Measurements from ENCODE around the gene MEGF11. TPM values are rescaled to one million over a fixed set of nuclear protein-coding genes. Genes with fewer than 3 reads are reported as not detected.
A peak's percentile ranks its signal among the peaks of the same experiment; 100 is the strongest.

MEGF11 gene
- total RNA-seq, 1 donor from 2014 or later, result not detected

DNA sequence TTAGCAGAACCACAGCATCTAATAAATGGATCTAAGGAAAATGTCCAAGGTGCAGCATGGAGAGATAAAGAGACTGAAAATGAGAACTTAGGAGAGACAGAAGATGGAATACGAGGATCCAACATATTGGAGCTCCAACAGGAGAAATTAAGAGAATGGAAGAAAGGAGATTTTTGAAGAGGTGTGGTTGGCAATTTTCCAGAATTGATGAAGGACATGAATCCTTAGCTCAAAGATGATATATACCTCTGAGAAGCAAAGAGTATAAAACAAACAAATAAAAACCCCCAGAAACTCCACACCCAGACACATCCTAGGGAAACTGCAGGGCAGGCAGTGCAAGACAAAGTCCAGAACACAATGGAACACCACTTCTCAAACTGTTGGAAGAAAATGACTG is 141.2 kb downstream of the MEGF11 start:
- ATAC-seq, result no peak

DNA sequence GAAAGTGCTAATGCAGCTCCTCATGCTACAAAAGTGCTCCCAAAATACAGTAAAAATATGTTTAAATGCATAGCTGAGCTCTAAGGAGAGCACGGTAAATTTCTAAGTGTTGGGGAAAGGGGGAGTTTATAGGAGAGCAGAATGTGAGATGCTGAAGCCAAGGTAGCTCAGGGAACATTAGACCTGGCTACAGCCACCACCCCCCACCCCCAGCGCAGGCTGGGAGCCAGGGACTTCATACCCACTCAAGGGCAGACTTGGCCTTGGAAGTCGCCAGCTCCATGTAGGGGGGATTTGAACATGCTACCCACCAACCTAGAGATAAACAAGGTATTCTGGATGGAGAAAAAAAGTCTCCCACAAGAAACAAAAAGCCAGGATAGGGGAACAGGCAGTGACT is 142.2 kb downstream of the MEGF11 start:
- DNase-seq (ENCODE audit: missing footprints) (no peak), ATAC-seq (no peak)
- intact Hi-C loops (cut with DNase I), result no loop called here

More for the DNA sequence above, 141.2 kb downstream of the MEGF11 start:
- intact Hi-C loops (cut with DNase I), result no loop called here
- no peak for DNase-seq (ENCODE audit: missing footprints)

DNA sequence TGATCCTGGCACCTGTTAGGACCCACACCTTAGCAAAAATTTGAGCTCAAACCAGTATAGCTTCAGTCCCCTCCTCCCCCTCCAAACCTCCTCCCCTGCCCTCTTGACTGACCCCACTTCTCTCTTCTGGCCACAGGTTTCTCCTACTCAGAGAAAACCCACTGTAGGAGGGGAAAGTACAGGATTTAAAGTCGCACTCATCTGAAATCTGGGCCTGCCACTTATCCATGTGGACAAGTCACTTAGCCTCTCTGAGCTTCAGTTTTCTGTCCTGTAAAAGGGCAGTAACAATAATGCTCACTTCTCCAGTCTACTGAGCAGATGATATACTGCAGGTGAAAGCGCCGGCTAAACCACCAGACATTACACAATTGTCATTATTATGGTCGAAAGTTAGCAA is 142.7 kb downstream of the MEGF11 start:
- intact Hi-C loops (cut with DNase I), result no loop called here
- DNase-seq (ENCODE audit: missing footprints), result no peak
- ATAC-seq, result no peak

DNA sequence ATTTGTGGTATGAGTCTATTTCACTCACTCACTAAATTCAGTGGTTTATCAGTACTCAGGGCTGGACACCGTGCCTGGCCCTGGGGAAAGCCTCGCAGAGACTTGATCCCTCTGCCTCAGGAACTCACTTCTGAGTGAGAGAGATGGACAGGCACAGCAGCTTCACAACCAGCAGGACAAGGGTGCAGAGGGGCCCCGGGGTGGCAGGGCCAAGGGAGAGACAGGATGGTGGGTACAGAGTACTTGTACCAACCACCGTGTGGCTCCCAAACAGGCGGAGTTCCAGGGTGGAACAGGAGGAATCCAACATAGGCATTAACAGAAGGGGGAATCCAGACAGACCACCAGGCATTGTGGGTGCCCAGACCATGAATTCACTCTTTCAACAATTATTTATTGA is 143.7 kb downstream of the MEGF11 start:
- DNase-seq (ENCODE audit: missing footprints) (peak; percentile 6), ATAC-seq (no peak)
- intact Hi-C loops (cut with DNase I), result no loop called here

DNA sequence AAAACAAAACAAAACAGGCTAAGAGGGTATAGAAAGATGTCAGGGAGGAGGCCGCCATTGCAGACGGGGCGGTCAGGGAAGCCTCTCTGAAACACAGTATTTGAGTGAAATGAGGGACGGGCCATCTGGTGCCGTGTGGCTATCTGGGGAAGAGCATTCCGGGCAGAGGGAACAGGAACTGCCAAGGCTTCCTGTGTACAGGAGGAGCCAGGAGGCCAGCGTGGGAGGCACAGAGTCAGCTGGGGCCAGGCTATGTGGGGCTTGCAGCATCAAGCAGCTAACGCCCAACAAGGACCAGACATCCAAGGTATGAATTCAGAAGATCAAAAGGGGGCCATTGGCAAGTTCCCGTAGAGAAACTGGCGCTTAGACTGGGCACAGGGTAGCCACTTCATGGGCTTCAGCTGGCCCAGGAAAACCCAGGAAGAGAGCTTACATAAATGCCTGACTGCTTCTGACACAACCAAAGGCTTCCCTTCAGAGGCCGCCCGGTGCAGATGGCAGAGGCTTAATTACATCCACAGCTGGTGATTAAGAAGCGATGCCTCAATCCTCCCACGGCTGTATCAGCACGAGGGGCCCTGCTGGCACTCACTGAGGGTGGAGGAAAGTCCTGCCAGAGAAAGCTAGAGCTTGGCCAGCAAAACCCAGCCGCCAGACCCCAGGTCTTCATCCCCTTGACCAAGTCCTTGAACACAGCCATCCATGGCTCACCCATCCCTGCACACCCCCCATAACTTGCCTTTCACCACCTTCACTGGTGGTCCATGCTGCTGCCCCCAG is 144.9 kb downstream of the MEGF11 start:
- intact Hi-C loops (cut with DNase I), result no loop called here
- DNase-seq (ENCODE audit: missing footprints), result peak; percentile 30
- ATAC-seq, result no peak

DNA sequence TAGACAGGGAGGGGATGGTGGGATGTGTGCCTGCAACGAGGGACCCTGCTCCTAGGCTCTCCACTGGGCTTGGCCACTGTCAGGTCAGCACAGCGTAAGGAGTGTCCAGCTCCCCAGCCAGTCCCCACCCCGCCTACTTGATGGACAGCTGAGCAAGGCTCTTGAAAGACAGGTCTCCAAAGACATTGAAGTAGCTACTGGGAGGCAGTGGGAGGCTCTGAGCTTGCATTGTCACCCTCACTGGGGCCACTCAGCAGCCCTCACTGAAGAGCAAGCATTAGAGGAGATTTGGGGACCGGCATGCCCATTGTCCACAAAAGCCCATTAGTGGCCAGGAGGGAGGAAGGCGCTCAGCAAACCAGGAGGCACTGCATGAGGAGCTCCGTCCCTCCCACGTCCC is 146.5 kb downstream of the MEGF11 start:
- intact Hi-C loops (cut with DNase I), result no loop called here
- DNase-seq (ENCODE audit: missing footprints), result peak; percentile 5
- no peak for ATAC-seq

DNA sequence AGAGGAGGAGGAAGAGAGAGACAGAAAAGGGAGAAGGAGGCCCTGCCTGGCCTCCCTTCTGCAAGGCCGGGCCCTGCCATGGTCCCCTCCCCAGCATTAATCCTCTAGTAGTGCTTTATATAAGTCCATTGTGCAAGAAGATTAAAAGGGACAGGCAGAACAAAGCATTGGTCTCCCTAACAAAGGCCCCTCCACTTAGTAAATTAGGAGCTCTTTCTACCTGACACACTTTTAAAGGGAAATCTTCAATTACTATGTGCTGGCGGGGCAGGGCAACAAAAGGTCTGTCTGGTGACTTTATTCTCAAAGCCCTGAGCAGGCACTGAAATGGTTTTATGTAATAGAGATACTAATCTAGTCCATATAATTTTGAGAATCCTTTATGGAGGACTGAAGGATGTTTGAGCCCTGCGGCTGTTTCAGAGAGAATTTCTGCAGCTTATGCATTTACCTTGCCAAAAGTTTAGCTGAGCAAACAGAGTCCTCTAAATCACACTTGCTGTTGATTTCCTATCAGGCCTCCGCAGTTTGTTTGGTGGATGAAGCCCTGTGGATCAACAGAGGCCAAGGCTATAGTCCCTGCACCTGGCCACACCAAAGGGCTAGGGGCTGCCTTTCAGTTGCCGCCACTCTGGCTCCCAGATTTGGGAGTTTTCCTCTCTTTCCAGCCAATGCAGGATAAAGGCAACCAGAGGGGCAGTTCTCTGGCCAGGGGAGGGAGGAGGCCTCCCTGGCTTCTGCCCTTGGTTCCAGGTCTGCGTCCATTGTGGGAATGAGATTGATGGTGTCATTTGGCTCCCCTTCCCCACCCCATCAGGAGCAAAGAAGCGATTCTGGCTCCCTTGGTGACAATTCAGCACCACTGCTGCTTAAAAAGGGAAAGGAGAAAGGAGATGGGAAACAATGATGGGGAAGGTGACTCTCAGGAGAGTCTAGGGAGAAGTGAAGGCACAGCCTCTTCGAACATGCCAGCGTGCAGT is 148.0 kb downstream of the MEGF11 start:
- no peak for ATAC-seq
- DNase-seq (ENCODE audit: missing footprints), result peak; percentile 17
- intact Hi-C loops (cut with DNase I), result no loop called here

DNA sequence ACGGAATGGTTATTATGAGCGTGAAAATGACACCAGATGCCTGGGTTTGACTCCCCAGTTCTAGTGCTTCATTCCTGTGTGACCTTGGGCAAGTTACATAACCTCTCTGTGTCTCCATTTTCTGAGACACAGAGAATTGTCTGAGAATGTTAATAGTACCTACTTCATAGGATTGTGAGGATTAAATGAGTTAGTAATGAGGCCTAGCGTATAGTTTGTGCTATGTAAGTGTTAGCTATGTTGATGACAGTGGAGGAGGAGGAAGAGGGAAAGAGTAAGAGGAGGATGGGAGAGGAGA is 150.3 kb downstream of the MEGF11 start:
- ATAC-seq, result no peak
- no peak for DNase-seq (ENCODE audit: missing footprints)
- intact Hi-C loops (cut with DNase I), result no loop called here

DNA sequence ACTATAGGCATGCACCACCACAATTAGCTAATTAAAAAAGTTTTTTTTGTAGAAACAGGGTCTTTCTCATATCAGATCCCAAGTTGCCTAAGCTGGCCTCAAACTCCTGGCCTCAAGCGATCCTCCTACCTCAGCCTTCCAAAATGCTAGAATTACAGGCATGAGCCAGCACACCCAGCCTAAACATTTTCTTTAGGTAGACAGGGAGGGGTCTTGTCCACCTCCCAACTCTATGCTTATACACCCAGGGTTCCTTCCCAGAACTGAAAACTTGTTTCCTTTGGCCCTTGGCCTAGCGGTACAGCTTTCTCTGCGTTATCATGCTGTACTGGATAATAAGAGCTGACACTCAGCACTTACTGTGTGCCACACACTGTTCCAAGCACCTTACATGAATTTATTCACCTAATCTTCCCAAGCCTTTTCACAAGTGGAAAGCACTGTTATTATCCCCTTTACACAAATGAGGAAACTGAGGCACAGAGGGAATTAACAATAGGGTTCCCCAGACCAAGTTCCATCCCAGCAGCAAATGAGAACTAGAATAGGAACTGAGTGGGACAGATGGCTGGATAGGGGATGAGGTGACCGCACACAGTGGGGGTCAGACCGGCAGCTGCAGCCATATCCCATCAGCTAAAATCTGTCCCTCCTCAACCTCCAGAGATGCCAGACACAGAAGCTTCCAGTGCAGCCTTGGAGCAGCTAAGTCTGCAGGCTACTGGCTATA is 150.8 kb downstream of the MEGF11 start:
- intact Hi-C loops (cut with DNase I), result no loop called here
- ATAC-seq, result peak; percentile 77

DNA sequence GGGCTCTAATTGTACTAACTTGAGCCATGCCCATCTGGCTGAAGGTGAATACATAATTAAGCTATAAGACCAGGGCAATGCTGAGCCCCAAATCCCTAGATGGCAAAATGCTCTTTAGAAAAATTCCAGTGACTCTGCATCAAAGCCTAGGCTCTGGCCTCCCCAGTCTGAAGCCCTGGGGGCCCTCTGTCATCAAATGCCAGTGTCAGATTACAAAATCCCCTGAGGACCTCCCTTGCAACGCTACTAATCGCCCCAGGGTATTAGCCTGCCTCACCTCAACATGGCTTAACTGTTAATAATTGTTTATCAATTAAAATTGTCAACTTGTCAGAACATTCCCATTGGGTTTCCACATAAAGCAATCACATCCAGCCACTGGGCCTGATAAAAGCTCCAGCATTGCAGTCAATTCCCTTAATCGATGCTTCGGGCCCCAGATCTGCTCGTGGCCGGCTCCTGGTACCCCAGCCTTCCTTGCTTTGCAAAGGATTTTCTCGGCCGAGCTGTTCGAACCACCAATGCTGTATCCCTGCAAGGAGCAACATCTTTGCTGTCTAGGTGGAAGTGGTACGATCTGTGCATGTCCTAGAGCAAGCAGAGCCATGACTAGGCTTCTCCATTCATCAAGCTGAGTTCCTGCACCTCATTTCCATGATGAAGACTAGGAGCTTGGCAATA is 151.7 kb downstream of the MEGF11 start:
- DNase-seq (ENCODE audit: missing footprints) (no peak), ATAC-seq (no peak)
- intact Hi-C loops (cut with DNase I), result no loop called here

More for the DNA sequence above, 150.8 kb downstream of the MEGF11 start:
- no peak for DNase-seq (ENCODE audit: missing footprints)

DNA sequence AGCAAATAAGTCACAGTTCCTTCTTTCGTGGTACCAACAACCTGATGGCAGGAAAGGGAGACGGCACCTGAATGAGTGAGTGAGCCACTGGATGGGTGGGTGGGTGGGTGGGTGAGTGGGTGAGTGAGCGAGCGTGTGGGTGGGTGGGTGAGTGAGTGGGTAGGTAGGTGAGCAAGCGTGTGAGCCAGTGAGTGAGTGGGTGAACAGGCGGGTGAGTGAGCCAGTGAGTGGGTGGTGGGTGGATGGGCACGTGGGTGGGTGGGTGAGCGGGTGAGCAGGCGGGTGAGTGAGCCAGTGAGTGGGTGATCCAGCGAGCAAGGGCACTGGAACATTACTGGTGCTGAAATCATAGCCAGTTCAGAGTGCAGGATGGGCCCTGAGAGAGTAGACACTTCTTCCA is 152.8 kb downstream of the MEGF11 start:
- DNase-seq (ENCODE audit: missing footprints) (peak; percentile 5), ATAC-seq (no peak)
- intact Hi-C loops (cut with DNase I), result no loop called here

DNA sequence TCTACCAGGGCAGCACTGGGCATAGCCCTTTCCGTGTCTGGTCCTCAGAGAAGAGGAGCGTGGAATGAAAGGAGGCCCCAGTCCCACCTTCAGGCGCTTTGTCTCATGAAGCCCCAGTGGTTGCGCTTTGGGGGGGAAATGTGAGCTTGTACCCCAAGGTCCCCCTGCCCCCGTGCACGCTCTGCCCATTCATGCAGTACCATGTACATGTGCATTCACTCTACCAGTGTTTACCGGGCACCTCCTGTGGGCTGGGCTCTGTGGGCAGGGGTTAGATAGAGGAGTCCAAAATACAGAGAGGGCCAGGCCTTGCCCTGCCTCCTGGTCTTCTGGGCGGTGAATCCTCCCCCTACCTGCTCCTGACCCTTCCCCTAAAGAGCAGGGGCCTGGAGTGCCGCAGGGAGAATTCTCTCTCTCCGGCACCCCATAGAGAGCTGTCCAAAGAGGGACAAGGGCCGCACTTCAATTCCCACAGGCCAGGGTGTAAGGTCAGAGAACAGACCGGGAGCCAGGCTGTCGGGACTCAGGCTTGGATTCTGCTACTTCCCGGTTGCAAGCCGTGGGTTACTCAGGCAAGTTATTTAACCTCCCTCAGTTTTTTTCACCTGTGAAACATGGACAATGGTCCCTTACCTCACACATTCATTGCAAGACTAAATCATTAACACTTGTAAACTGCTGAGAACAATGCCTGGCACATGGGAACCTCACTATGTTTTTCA is 153.4 kb downstream of the MEGF11 start:
- ATAC-seq, result no peak
- peak; percentile 15 for DNase-seq (ENCODE audit: missing footprints)
- intact Hi-C loops (cut with DNase I), result no loop called here

DNA sequence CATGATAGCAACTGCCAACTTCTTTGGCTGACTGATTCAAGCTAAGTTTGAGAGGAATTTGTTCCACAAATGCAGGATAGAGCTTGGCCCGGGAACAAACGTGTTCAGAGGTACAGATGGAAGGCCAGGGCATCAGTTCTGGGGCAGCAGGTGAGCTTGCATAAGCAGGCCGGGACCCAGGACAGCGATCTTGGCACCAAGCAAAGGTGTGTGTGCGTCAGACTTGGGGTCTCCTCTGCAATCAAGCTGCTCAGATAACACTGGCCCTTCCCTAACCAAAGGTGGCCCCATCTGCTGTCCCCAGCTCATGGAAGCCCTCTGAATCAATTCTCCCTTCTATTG is 155.6 kb downstream of the MEGF11 start:
- no peak for ATAC-seq
- peak; percentile 30 for DNase-seq (ENCODE audit: missing footprints)
- intact Hi-C loops (cut with DNase I), result no loop called here

DNA sequence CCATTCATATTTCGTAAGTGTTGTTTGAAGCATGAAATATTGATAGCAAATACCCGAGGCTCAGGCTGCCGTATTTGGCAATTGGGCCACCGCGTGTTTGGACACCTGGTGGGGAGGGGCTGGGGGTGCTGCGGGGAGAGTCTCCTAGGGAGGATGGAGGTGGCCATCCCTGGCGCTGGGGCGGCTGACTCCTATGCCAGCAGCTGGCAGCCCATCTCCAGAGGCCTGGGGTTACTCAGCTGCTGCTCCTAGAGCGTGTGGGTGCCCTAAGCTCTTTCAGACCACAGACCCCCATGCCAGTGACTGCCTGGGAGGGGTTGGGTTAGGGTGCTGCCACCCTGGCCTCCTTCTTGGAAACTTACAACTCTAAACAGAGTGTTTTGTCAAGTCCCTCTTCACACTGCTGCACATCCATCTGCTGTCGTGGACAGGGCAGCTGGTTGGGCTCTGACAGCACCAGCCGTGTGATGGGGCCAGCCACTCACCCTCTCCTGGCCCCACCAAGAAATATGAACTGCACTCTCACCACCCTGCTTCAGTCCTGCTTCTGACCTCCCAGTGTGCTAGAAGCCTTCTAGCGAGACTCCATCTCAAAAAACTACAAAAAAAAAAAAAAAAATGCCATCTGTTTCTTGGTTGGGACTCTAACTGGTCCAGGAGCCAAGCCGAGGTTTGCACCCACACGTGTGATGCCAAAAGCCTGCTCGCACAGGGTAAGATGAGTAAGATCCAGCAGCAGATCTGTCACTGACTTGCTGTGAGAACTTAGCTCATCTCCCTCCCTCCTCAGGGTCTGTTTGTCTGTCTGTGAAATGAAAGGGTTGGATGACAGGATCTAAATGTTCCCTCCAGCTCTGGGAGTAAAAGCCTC is 156.2 kb downstream of the MEGF11 start:
- peak; percentile 41 for DNase-seq (ENCODE audit: missing footprints)
- no peak for ATAC-seq

DNA sequence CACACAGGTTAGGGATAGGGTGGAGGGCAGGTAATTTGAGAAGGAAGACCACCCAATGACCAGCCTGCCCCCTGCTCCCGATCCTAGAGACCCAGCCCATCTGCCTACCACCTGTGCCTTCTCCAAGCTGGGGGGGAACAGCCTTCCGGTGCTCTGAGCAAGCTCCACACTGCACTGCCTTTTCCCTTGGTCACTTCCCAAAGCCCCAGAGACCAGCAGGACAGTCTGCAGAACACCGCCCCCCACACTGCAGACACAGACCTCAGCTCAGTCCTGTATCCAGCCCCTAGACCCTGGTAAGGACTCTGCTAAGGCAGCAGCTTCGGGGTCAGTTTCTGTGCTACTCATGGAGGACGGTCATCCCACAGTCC is 156.9 kb downstream of the MEGF11 start:
- no peak for ATAC-seq
- intact Hi-C loops (cut with DNase I), result no loop called here
- DNase-seq (ENCODE audit: missing footprints), result no peak

More for the DNA sequence above, 156.2 kb downstream of the MEGF11 start:
- intact Hi-C loops (cut with DNase I), result no loop called here

DNA sequence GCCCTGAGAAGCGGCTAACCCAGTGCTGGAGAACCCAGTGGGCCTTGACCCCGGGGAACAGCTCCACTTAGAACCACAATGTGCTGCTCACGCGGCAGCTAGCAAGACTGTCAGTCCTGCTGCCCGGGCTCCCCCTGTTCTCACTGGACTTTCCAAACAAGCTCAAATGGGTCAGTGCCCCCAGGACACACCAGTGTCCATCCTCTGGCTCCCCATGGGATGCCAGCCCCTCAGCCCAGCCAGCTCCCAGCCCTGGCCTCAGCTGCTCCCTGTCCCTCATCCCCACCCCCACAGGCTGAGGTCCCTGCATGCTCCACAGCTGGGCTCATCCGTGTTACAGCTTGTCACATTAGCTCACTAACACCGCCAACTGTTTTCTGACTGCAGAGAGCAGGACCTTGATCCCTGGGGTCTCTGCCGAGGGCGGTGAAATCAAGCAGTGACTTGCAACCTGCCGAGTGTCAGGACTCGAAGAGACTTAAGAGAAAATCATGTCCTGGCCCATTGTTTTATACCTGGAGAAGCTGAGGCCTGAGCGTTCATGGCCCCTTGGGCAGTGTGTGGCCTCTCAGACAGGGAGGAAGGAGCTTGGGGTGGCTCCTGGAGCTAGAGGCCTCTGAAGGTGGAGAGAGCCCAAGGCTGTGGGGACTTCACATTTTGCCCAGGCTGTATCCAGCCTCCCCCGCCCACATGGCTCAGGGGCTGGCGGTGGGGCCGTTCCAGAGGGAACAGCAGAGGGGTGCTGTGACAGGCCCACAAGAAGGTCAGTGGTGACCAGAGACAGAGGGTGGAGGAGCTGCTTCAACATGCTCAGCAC is 157.5 kb downstream of the MEGF11 start:
- ATAC-seq (no peak), DNase-seq (ENCODE audit: missing footprints) (peak; percentile 57)
- intact Hi-C loops (cut with DNase I), result no loop called here

DNA sequence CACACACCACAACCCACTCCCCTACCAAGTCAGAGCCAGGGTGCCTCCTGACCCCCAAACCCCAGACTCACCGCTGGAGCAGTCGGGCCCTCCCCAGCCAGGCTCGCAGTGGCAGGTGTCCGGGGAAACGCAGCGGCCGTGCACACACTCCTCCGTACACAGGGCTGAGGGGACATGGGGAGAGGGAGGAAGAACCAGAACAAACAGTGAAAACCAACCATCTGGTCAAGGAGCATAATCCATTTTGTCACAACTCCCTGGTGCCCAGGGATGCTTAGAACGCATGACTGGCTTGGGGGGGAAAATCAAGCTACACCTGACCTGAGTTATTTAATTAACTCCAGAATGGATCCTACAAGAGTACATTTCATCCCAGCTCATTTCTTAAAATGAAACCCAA is 159.2 kb downstream of the MEGF11 start:
- intact Hi-C loops (cut with DNase I), result no loop called here
- no peak for ATAC-seq
- peak; percentile 8 for DNase-seq (ENCODE audit: missing footprints)

Measured in Right ventricle myocardium inferior (tissue), 1 donor.